OCI-LY7 (cell line): ENCODE data around the gene GDPD4. TPM values are rescaled to one million over a fixed set of nuclear protein-coding genes. Genes with fewer than 3 reads are reported as not detected.

Experiments used
- BruUV-seq: library from RNA; stranded (reverse); fragments of 400-500 nt; replicated peaks from 2 replicates; lab custom pipeline; 2021; lab: Mats Ljungman, UMichigan
- CTCF ChIA-PET: fragments of 300-600 bp; sonication (Branson Sonifier 250); formaldehyde crosslinking; loops from one replicate; lab custom pipeline; 2022; ENCODE audit warnings: antibody characterized with exemption; ENCODE audit not compliant: unreplicated experiment; lab: Charles Lee
- POLR2A ChIA-PET: fragments of 300-600 bp; sonication (Branson Sonifier 250); formaldehyde crosslinking; loops from one replicate; lab custom pipeline; 2022; ENCODE audit warnings: antibody characterized with exemption; lab: Charles Lee
- DNase-seq: peaks from one replicate; pipeline ENCODE4 v3.0.0-alpha.2; 2015; ENCODE audit warnings: low spot score
- H2AFZ ChIP-seq: fragments of 200-600 bp; sonication (generic), shearing (Covaris generic); 2 replicates; pipeline ENCODE4 v1.6.1; 2014; ENCODE audit warnings: mild to moderate bottlenecking, antibody characterized with exemption, low read length, moderate library complexity
- H3K27ac ChIP-seq: fragments of 200-600 bp; sonication (generic); 2 replicates; pipeline ENCODE4 v1.5.1; 2014; ENCODE audit warnings: mixed run types, low read depth, mild to moderate bottlenecking, moderate library complexity, low read length, inconsistent platforms; ENCODE audit not compliant: poor library complexity, severe bottlenecking
- H3K36me3 ChIP-seq: fragments of 200-600 bp; sonication (generic); 2 replicates; pipeline ENCODE4 v1.6.1; 2014; ENCODE audit warnings: mild to moderate bottlenecking, antibody characterized with exemption, low read length, moderate library complexity, mixed read lengths; ENCODE audit not compliant: insufficient read depth
- H3K4me1 ChIP-seq: fragments of 200-600 bp; sonication (generic); 2 replicates; pipeline ENCODE4 v1.5.1; 2014; ENCODE audit warnings: mild to moderate bottlenecking, low read length; ENCODE audit not compliant: insufficient read depth, poor library complexity, severe bottlenecking
- H3K4me2 ChIP-seq: fragments of 200-600 bp; sonication (generic); 2 replicates; pipeline ENCODE4 v1.6.1; 2014; ENCODE audit warnings: mild to moderate bottlenecking, low read length
- H3K4me3 ChIP-seq: fragments of 200-600 bp; sonication (generic); 2 replicates; pipeline ENCODE4 v1.5.1; 2014; ENCODE audit warnings: mild to moderate bottlenecking, low read depth, low read length; ENCODE audit not compliant: poor library complexity, severe bottlenecking
- H3K79me2 ChIP-seq: fragments of 200-600 bp; sonication (generic); 2 replicates; pipeline ENCODE4 v1.6.1; 2016; ENCODE audit warnings: low read depth, mild to moderate bottlenecking, low read length, moderate library complexity, mixed read lengths; ENCODE audit not compliant: insufficient read depth
- H3K9me2 ChIP-seq: fragments of 200-600 bp; sonication (generic); 2 replicates; pipeline ENCODE4 v1.6.1; 2016; ENCODE audit warnings: mild to moderate bottlenecking, low read length, mixed read lengths; ENCODE audit not compliant: insufficient read depth
- H3K9me3 ChIP-seq: fragments of 200-600 bp; sonication (generic); 2 replicates; pipeline ENCODE4 v1.6.1; 2014; ENCODE audit warnings: mild to moderate bottlenecking, mixed run types, low read length, mixed read lengths
- H4K20me1 ChIP-seq: fragments of 200-600 bp; sonication (generic); 2 replicates; pipeline ENCODE4 v1.6.1; 2014; ENCODE audit warnings: mild to moderate bottlenecking, antibody characterized with exemption, low read length, moderate library complexity, mixed read lengths; ENCODE audit not compliant: insufficient read depth
- EZH2phosphoT487 ChIP-seq: fragments of 200-600 bp; sonication (generic); IDR thresholded peaks from 2 replicates; pipeline ENCODE4 v1.6.1; 2018; ENCODE audit warnings: low read depth, borderline replicate concordance, mild to moderate bottlenecking, mixed run types, antibody characterized with exemption, low read length, moderate library complexity, mixed read lengths
- intact Hi-C: fragments of 100-400 bp; cut with micrococcal nuclease; formaldehyde crosslinking; loops from one replicate; pipeline ENCODE4 v1.10.0; 2022; ENCODE audit not compliant: unreplicated experiment
- total RNA-seq, 2 experiments: library from RNA; depleted of rRNA in 1 of 2; stranded (reverse); fragments of >200 nt in 1 of 2; shearing (Covaris generic) in 1 of 2; gene quantifications; 2 replicates each; pipeline ENCODE4 v1.2.3, GENCODE V29; 2014 to 2022
- TF ChIP-seq, protein P1 (sequence below): fragments of 200-600 bp; sonication (generic); conservative IDR thresholded peaks from 2 replicates; pipeline ENCODE4 v1.5.1; 2014; ENCODE audit warnings: mild to moderate bottlenecking, antibody characterized with exemption, low read length, moderate library complexity, mixed read lengths

The GDPD4 gene
- total RNA-seq, 2 experiments from 2014 or later = not detected

DNA sequence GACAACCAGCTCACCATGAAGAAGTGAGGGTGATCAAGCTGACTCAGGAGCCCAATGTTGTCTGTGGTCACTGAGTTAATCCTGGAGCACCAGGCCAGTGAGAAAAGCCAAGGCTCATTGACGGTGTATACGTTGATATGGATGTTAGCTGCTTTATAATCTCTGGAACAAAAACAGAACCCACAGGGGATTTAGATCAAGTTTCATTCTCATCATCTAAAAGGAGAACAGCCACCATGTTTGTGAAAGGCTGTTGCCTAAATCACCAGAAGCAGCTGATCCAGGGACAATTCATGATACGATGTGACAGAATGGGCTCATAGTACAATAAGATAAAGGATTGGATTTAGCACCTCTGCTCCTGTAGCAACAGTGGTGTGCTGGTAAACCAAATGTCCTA is 68.5 kb downstream of the GDPD4 start:
- intact Hi-C loops = no loop called here
- H3K9me2 ChIP-seq = no peaks in the 10 kb centered on the region
- H3K4me3 ChIP-seq = no peak overlapping the region
- H4K20me1 ChIP-seq = no peaks in the 10 kb centered on the region
- H3K4me2 ChIP-seq = no peak overlapping the region
- TF ChIP-seq EZH2phosphoT487 = no peak
- TF ChIP-seq, protein P1, sequence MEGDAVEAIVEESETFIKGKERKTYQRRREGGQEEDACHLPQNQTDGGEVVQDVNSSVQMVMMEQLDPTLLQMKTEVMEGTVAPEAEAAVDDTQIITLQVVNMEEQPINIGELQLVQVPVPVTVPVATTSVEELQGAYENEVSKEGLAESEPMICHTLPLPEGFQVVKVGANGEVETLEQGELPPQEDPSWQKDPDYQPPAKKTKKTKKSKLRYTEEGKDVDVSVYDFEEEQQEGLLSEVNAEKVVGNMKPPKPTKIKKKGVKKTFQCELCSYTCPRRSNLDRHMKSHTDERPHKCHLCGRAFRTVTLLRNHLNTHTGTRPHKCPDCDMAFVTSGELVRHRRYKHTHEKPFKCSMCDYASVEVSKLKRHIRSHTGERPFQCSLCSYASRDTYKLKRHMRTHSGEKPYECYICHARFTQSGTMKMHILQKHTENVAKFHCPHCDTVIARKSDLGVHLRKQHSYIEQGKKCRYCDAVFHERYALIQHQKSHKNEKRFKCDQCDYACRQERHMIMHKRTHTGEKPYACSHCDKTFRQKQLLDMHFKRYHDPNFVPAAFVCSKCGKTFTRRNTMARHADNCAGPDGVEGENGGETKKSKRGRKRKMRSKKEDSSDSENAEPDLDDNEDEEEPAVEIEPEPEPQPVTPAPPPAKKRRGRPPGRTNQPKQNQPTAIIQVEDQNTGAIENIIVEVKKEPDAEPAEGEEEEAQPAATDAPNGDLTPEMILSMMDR = no peak
- H2AFZ ChIP-seq = no peak overlapping the region
- ChIA-PET CTCF (no interaction called here), POLR2A (interaction anchor here (0.7 kb wide), 2 partner anchors 27 to 68 kb away, joined by 3 to 6 read pairs; no protein-coding TSS in a partner anchor)
- DNase-seq = no peak
- no peaks in the 10 kb centered on the region for H3K79me2 ChIP-seq
- H3K36me3 ChIP-seq = no peaks in the 10 kb centered on the region
- no peak overlapping the region for H3K27ac ChIP-seq
- H3K9me3 ChIP-seq = no peaks in the 10 kb centered on the region
- no peaks in the 10 kb centered on the region for H3K4me1 ChIP-seq
- BruUV-seq = no TSS peak

DNA sequence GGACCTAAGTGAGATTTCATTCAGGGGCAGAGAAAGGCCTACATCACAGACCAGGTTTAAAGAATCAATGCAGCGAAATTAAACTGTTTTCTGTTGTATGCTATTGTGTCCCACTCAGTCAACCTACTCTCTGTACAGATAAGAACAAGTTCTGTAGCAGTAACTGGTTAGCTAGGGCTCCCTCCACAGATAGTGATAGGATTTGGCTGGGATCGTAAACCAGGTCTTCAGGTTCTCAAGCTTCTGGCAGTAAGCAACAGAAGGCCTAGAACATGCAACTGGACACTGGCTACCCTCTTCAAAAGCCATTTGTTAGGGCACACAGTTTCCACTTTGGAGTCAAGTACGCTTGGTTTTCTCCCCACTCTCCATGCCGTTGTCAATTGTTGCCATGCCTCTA is 69.2 kb downstream of the GDPD4 start:
- intact Hi-C loops = no loop called here
- POLR2A ChIA-PET = no interaction called here
- CTCF ChIA-PET = no interaction called here

DNA sequence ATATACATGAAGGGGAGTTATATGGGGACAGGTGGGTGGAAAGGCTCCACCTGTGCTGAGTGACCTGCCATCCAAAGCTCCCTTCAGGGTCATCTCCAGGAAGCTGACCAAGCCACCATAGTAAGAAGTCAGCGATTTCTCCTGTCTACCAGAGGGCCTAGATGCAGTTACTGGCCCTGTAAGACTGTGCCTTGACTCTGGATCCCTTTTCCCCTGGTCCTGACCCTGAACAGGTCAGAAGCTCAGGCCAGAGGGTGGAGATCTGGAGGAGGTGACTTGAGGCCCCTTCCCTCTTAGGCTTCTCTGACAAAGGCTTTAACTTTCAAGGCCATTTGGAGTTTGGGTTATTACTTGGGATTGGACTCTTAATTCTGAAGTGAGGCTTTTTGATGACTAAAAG is 69.7 kb downstream of the GDPD4 start:
- no peak for TF ChIP-seq EZH2phosphoT487
- TF ChIP-seq, protein P1 = no peak
- Histone ChIP-seq H3K4me3 (no peak overlapping the region), H3K27ac (no peak overlapping the region), H3K4me2 (no peak overlapping the region), H3K9me3 (no peaks in the 10 kb centered on the region), H3K36me3 (no peaks in the 10 kb centered on the region), H2AFZ (no peak overlapping the region), H3K79me2 (no peaks in the 10 kb centered on the region), H3K9me2 (no peaks in the 10 kb centered on the region), H4K20me1 (no peaks in the 10 kb centered on the region), H3K4me1 (no peaks in the 10 kb centered on the region)
- intact Hi-C loops = no loop called here
- no TSS peak for BruUV-seq
- POLR2A ChIA-PET = no interaction called here
- CTCF ChIA-PET = no interaction called here
- DNase-seq = no peak

More for the DNA sequence above, 69.2 kb downstream of the GDPD4 start:
- Histone ChIP-seq H4K20me1 (no peaks in the 10 kb centered on the region), H3K9me2 (no peaks in the 10 kb centered on the region), H3K79me2 (no peaks in the 10 kb centered on the region), H3K4me3 (no peak overlapping the region), H3K36me3 (no peaks in the 10 kb centered on the region), H3K9me3 (no peaks in the 10 kb centered on the region), H3K4me2 (no peak overlapping the region), H3K27ac (no peak overlapping the region), H2AFZ (no peak overlapping the region), H3K4me1 (no peaks in the 10 kb centered on the region)
- no TSS peak for BruUV-seq
- DNase-seq = no peak
- no peak for TF ChIP-seq EZH2phosphoT487
- TF ChIP-seq, protein P1 = no peak
